Measurements from ENCODE around the gene KNTC1. TPM values are rescaled to one million over a fixed set of nuclear protein-coding genes. Genes with fewer than 3 reads are reported as not detected.

Gene KNTC1
- total RNA-seq, 1 donor, result 26.2 TPM

DNA sequence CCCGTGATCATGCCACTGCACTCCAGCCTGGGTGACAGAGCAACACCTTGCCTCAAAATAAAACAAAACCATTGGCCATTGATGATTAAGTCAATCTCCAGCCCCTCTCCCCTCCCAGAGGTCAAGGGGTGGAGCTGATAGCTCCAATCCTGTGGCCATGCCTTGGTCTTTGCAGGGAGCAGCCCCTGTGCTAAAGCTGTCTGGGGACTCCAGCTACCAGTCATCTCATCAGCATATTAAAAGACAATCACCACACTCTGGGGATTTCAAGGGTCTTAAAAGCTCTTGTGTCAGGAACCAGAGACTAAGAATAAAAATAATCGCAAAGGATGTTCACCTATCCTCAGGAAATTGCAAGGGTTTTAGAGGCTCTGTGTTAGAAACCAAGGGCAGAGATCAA, 145.5 kb downstream of the KNTC1 start:
- Histone ChIP-seq H3K9me3 (ENCODE audit: low read depth, low read length) (no peaks in the 10 kb centered on the region), H3K27me3 (ENCODE audit: insufficient read depth, low read length) (no peaks in the 10 kb centered on the region), H3K4me1 (ENCODE audit: insufficient read depth, low read length) (no peaks in the 10 kb centered on the region), H3K4me3 (ENCODE audit: low read length) (no peak overlapping the region)

Other genes starting within 250 kb of the KNTC1 start
- 65.8 TPM for gene CLIP1, start 104.6 kb upstream of the KNTC1 start, total RNA-seq
- 52.9 TPM for gene ZCCHC8, start 26.3 kb upstream of the KNTC1 start, total RNA-seq
- gene RSRC2, start 313 bp upstream of the KNTC1 start, total RNA-seq, result 258 TPM
- gene HCAR2, start 176.1 kb downstream of the KNTC1 start, total RNA-seq, result 15.4 TPM
- gene HCAR3, start 189.6 kb downstream of the KNTC1 start, total RNA-seq, result 25.9 TPM
- not detected for gene HCAR1, start 203.6 kb downstream of the KNTC1 start, total RNA-seq
- 23.0 TPM for gene DENR, start 225.6 kb downstream of the KNTC1 start, total RNA-seq
- 2.5 TPM for gene CCDC62, start 247.3 kb downstream of the KNTC1 start, total RNA-seq

Data from mononuclear cell (primary cell).